ENCODE measurements around the gene TTC21A. TPM values are rescaled to one million over a fixed set of nuclear protein-coding genes. Genes with fewer than 3 reads are reported as not detected.

Gene TTC21A
- total and polyA plus RNA-seq, 2 of the 13 experiments (the other 11 are each of a cell fraction or from before 2014, with no cell fraction given) = 0.31 to 1.5 TPM

- TF ChIP-seq ZNF407 (CRISPR knock-in tag; IDR thresholded peaks at IDR 0.05; ENCODE audit: not compliant biosample characterization) = no peak
Observed at GRCh38 chr3:39109086-39109485, 1.6 kb downstream of the TTC21A start (continued).

- intact Hi-C loops (cut with micrococcal nuclease; ENCODE audit: unreplicated experiment) = no loop called here
- peak; percentile 35 for ATAC-seq
- H3K4me1 ChIP-seq (ENCODE audit: insufficient read depth, low read length) = peaks cover 26% of the 10 kb centered on the region
- CTCF ChIA-PET (ENCODE audit: low intra/inter-chr PET ratio, low total read pairs) = no interaction called here
- FAIRE-seq = no peak
- H4K20me1 ChIP-seq (ENCODE audit: insufficient read depth, low read length) = no peaks in the 10 kb centered on the region
- POLR2A ChIA-PET = no interaction called here
- H3K4me3 ChIP-seq (replicated peaks in 1 of 3; ENCODE audit: insufficient read depth in 1 of 3, low read depth in 2 of 3, low read length in 3 of 3) = no peak overlapping the region
- no peak for DNase-seq (ENCODE audit: low spot score)
- no peak overlapping the region for H2AFZ ChIP-seq (ENCODE audit: low read length)
- no peak overlapping the region for H3K27ac ChIP-seq (ENCODE audit: extremely low read length, insufficient read depth, low read length)
- in situ Hi-C loops (cut with HindIII; ENCODE audit: extremely low pct_ligation_motif_present, low pct_unique_long_range_greater_than_20kb) = no loop called here
- H3K36me3 ChIP-seq (replicated peaks in 1 of 2; ENCODE audit: control insufficient read depth in 1 of 2, insufficient read depth in 2 of 2, low read length in 2 of 2) = no peaks in the 10 kb centered on the region
- WGBS (ENCODE audit: low lambda C conversion rate) = 58% methylated on average over 2 of the region's 2 CpGs
- no peak overlapping the region for H3K4me2 ChIP-seq (ENCODE audit: low read depth, low read length)
- no TSS peak for BruUV-seq (replicated peaks)
- peaks cover 14% of the 10 kb centered on the region for H3K79me2 ChIP-seq (ENCODE audit: insufficient read depth, low read length)
- H3K27me3 ChIP-seq (ENCODE audit: control insufficient read depth in 1 of 2, insufficient read depth in 2 of 2, low read length in 2 of 2) = no peaks in the 10 kb centered on the region; a peak in 1 of 5 replicates
- H3K9ac ChIP-seq (ENCODE audit: insufficient read depth, low read depth, low read length) = no peak overlapping the region
- no peaks in the 10 kb centered on the region for H3K9me3 ChIP-seq (ENCODE audit: low read length)
- TF ChIP-seq MZF1 (CRISPR knock-in tag; IDR thresholded peaks at IDR 0.05; ENCODE audit: borderline replicate concordance) = no peak
- TF ChIP-seq ZNF678 (CRISPR knock-in tag; IDR thresholded peaks at IDR 0.05) = no peak
- TF ChIP-seq FOXA3 (CRISPR knock-in tag; IDR thresholded peaks at IDR 0.05) = no peak
- TF ChIP-seq ZBTB20 (CRISPR knock-in tag; IDR thresholded peaks at IDR 0.05; ENCODE audit: borderline replicate concordance, low read depth) = no peak
- TF ChIP-seq SALL2 (CRISPR knock-in tag; IDR thresholded peaks at IDR 0.05) = no peak
- no peak for TF ChIP-seq YEATS2 (CRISPR knock-in tag; IDR thresholded peaks at IDR 0.05; ENCODE audit: borderline replicate concordance)
- no peak for TF ChIP-seq HOXA3 (CRISPR knock-in tag; IDR thresholded peaks at IDR 0.05)
- no peak for TF ChIP-seq THRA (CRISPR knock-in tag; IDR thresholded peaks at IDR 0.05; ENCODE audit: borderline replicate concordance)
- TF ChIP-seq ZXDC (CRISPR knock-in tag; IDR thresholded peaks at IDR 0.05) = no peak
Observed at GRCh38 chr3:39110041-39110639, 2.7 kb downstream of the TTC21A start.

Measured in HepG2 (cell line).